ENCODE measurements around the gene RND1. TPM values are rescaled to one million over a fixed set of nuclear protein-coding genes. Genes with fewer than 3 reads are reported as not detected.

The RND1 gene
- total and polyA plus RNA-seq, 2 of the 13 experiments (the other 11 are each of a cell fraction or from before 2014, with no cell fraction given), result 1.8 to 1.9 TPM

- TF ChIP-seq CERS6 (CRISPR knock-in tag; IDR thresholded peaks at IDR 0.05), result 0 out of 2 replicates have a peak, but pooled peaks have one; percentile 44
- TF ChIP-seq SKI (IDR thresholded peaks at IDR 0.05; ENCODE audit: partially characterized antibody), result no peak
- no peak; the same call in 1 of the 2 replicates for TF ChIP-seq ZNF816 (CRISPR knock-in tag; IDR thresholded peaks at IDR 0.05; ENCODE audit: borderline replicate concordance)
- peak; percentile 48; the same call in 1 of the 2 replicates for TF ChIP-seq ZSCAN21 (CRISPR knock-in tag; IDR thresholded peaks at IDR 0.05; ENCODE audit: borderline replicate concordance)
- TF ChIP-seq MLXIP (CRISPR knock-in tag; IDR thresholded peaks at IDR 0.05; ENCODE audit: borderline replicate concordance), result no peak
- no peak for TF ChIP-seq SSRP1 (CRISPR knock-in tag; IDR thresholded peaks at IDR 0.05)
- TF ChIP-seq MYC (CRISPR knock-in tag; IDR thresholded peaks at IDR 0.05; ENCODE audit: borderline replicate concordance), result peak; percentile 71; the same call in 1 of the 2 replicates
- TF ChIP-seq ZBED4 (CRISPR knock-in tag; IDR thresholded peaks at IDR 0.05; ENCODE audit: borderline replicate concordance), result peak; percentile 98
- 0 out of 2 replicates have a peak, but pooled peaks have one; percentile 75 for TF ChIP-seq DZIP1 (CRISPR knock-in tag; IDR thresholded peaks at IDR 0.05)
- TF ChIP-seq ZNF205 (CRISPR knock-in tag; IDR thresholded peaks at IDR 0.05), result no peak; the same call in 1 of the 2 replicates
- 0 out of 2 replicates have a peak, but pooled peaks have one; percentile 44 for TF ChIP-seq SP140L (CRISPR knock-in tag; IDR thresholded peaks at IDR 0.05; ENCODE audit: borderline replicate concordance)
- no peak for TF ChIP-seq DMTF1 (CRISPR knock-in tag; IDR thresholded peaks at IDR 0.05)
- TF ChIP-seq SNRNP70 (IDR thresholded peaks at IDR 0.05; ENCODE audit: low read depth, low read length), result no peak
- TF ChIP-seq KLF6 (CRISPR knock-in tag; IDR thresholded peaks at IDR 0.05), result peak; percentile 84; the same call in 1 of the 2 replicates
Measured at GRCh38 chr12:48814262-48815125, 51.2 kb downstream of the RND1 start (continued).

Measured in HepG2 (cell line).